ENCODE measurements around the gene LRIG3.

LRIG3 gene

GRCh38 chr12:58927120-58927519 lies 6.8 kb upstream of the LRIG3 start:
- TF ChIP-seq CTCF (IDR thresholded peaks at IDR 0.05; ENCODE audit: low read depth, low read length) = no peak
- H3K27ac ChIP-seq = no peak overlapping the region
- no peak overlapping the region for H3K4me3 ChIP-seq (ENCODE audit: low read depth, low read length)
- no peak for DNase-seq
- no peaks in the 10 kb centered on the region for H3K9me3 ChIP-seq (ENCODE audit: severe bottlenecking)
- H3K36me3 ChIP-seq = no peaks in the 10 kb centered on the region
- H3K27me3 ChIP-seq (ENCODE audit: insufficient read depth, low read depth, severe bottlenecking) = no peaks in the 10 kb centered on the region

- no peaks in the 10 kb centered on the region for H3K9me3 ChIP-seq (ENCODE audit: severe bottlenecking)
- H3K36me3 ChIP-seq = no peaks in the 10 kb centered on the region
- H3K4me3 ChIP-seq (ENCODE audit: low read depth, low read length) = no peak overlapping the region
- DNase-seq = no peak
- H3K27me3 ChIP-seq (ENCODE audit: insufficient read depth, low read depth, severe bottlenecking) = no peaks in the 10 kb centered on the region
- no peak overlapping the region for H3K27ac ChIP-seq
- TF ChIP-seq CTCF (IDR thresholded peaks at IDR 0.05; ENCODE audit: low read depth, low read length) = no peak
Measured at GRCh38 chr12:58926586-58926985, 6.3 kb upstream of the LRIG3 start.

GRCh38 chr12:58925751-58926150 lies 5.4 kb upstream of the LRIG3 start:
- Histone ChIP-seq H3K27ac (no peak overlapping the region), H3K36me3 (no peaks in the 10 kb centered on the region), H3K9me3 (ENCODE audit: severe bottlenecking) (no peaks in the 10 kb centered on the region), H3K4me3 (ENCODE audit: low read depth, low read length) (no peak overlapping the region), H3K27me3 (ENCODE audit: insufficient read depth, low read depth, severe bottlenecking) (no peaks in the 10 kb centered on the region)
- DNase-seq = no peak
- TF ChIP-seq CTCF (IDR thresholded peaks at IDR 0.05; ENCODE audit: low read depth, low read length) = no peak

- Histone ChIP-seq H3K27ac (no peak overlapping the region), H3K9me3 (ENCODE audit: severe bottlenecking) (no peaks in the 10 kb centered on the region), H3K36me3 (no peaks in the 10 kb centered on the region), H3K4me3 (ENCODE audit: low read depth, low read length) (no peak overlapping the region), H3K27me3 (ENCODE audit: insufficient read depth, low read depth, severe bottlenecking) (no peaks in the 10 kb centered on the region)
- TF ChIP-seq CTCF (IDR thresholded peaks at IDR 0.05; ENCODE audit: low read depth, low read length) = no peak
- no peak for DNase-seq
Measured at GRCh38 chr12:58925111-58925611, 4.9 kb upstream of the LRIG3 start.

- H3K9me3 ChIP-seq (ENCODE audit: severe bottlenecking) = no peaks in the 10 kb centered on the region
- DNase-seq = no peak
- no peak overlapping the region for H3K27ac ChIP-seq
- H3K27me3 ChIP-seq (ENCODE audit: insufficient read depth, low read depth, severe bottlenecking) = no peaks in the 10 kb centered on the region
- H3K4me3 ChIP-seq (ENCODE audit: low read depth, low read length) = no peak overlapping the region
- no peak for TF ChIP-seq CTCF (IDR thresholded peaks at IDR 0.05; ENCODE audit: low read depth, low read length)
- no peaks in the 10 kb centered on the region for H3K36me3 ChIP-seq
Measured at GRCh38 chr12:58924652-58925051, 4.3 kb upstream of the LRIG3 start.

- H3K9me3 ChIP-seq (ENCODE audit: severe bottlenecking) = no peaks in the 10 kb centered on the region
- H3K4me3 ChIP-seq (ENCODE audit: low read depth, low read length) = no peak overlapping the region
- no peaks in the 10 kb centered on the region for H3K27me3 ChIP-seq (ENCODE audit: insufficient read depth, low read depth, severe bottlenecking)
- no peak for TF ChIP-seq CTCF (IDR thresholded peaks at IDR 0.05; ENCODE audit: low read depth, low read length)
- H3K36me3 ChIP-seq = no peaks in the 10 kb centered on the region
- no peak overlapping the region for H3K27ac ChIP-seq
- no peak for DNase-seq
Measured at GRCh38 chr12:58923781-58924180, 3.5 kb upstream of the LRIG3 start.
